IMR-90 (cell line): ENCODE data around the gene GFI1. TPM values are rescaled to one million over a fixed set of nuclear protein-coding genes. Genes with fewer than 3 reads are reported as not detected.
A peak's percentile ranks its signal among the peaks of the same experiment; 100 is the strongest.

Source experiments
- ATAC-seq: fragments of 200-7000 bp; cut with Tn5 transposase; 2 replicates; pipeline ENCODE4 v1.9.1; 2020; ENCODE audit warnings: low read depth, mild to moderate bottlenecking, moderate library complexity
- BruUV-seq: library from RNA; stranded (reverse); fragments of 400-500 nt; replicated peaks from 2 replicates; lab custom pipeline; 2021; lab: Mats Ljungman, UMichigan
- CTCF ChIA-PET: fragments of 300-600 bp; formaldehyde crosslinking; extraction: SDS; loops from one replicate; lab custom pipeline; 2021; ENCODE audit warnings: antibody characterized with exemption; lab: Yijun Ruan, JAX
- POLR2A ChIA-PET: fragments of 300-600 bp; sonication (Branson Sonifier 250); formaldehyde crosslinking; loops from one replicate; lab custom pipeline; 2022; ENCODE audit warnings: antibody characterized with exemption; ENCODE audit not compliant: unreplicated experiment; lab: Charles Lee
- DNase-seq: peaks from one replicate; pipeline ENCODE4 v3.0.0; 2013
- H2AFZ ChIP-seq: replicated peaks from 2 replicates; pipeline ENCODE3; 2013; ENCODE audit warnings: low read length, mild to moderate bottlenecking; ENCODE audit not compliant: poor library complexity
- H2AK5ac ChIP-seq: 2 replicates; pipeline ENCODE4 v1.6.1; 2013; ENCODE audit warnings: low read depth, low read length, inconsistent platforms
- H2AK9ac ChIP-seq: replicated peaks from 2 replicates; pipeline ENCODE3; 2013; ENCODE audit warnings: mild to moderate bottlenecking, low read depth, low read length, moderate library complexity; ENCODE audit not compliant: poor library complexity
- H2BK120ac ChIP-seq: 2 replicates; pipeline ENCODE4 v1.6.1; 2013; ENCODE audit warnings: low read depth, low read length, inconsistent platforms
- H2BK15ac ChIP-seq: 3 replicates; pipeline ENCODE4 v1.6.1; 2013; ENCODE audit warnings: low read depth, low read length, inconsistent platforms
- H2BK20ac ChIP-seq: 2 replicates; pipeline ENCODE4 v1.6.1; 2013; ENCODE audit warnings: low read depth, mild to moderate bottlenecking, inconsistent platforms, low read length, moderate library complexity
- H2BK5ac ChIP-seq: 2 replicates; pipeline ENCODE4 v1.6.1; 2013; ENCODE audit warnings: mild to moderate bottlenecking, low read depth, low read length, inconsistent platforms; ENCODE audit not compliant: poor library complexity, severe bottlenecking
- H3K14ac ChIP-seq: replicated peaks from 2 replicates; pipeline ENCODE4 v1.6.1; 2013; ENCODE audit warnings: low read depth, low read length, inconsistent platforms
- H3K18ac ChIP-seq: 2 replicates; pipeline ENCODE4 v1.6.1; 2013; ENCODE audit warnings: low read depth, low read length, control low read depth
- H3K23ac ChIP-seq: 2 replicates; pipeline ENCODE4 v1.6.1; 2013; ENCODE audit warnings: low read depth, low read length, inconsistent platforms
- H3K27ac ChIP-seq: 2 replicates; pipeline ENCODE4 v1.5.1; 2013; ENCODE audit warnings: mild to moderate bottlenecking, control low read depth, low read length; ENCODE audit not compliant: insufficient read depth
- H3K27me3 ChIP-seq: 2 replicates; pipeline ENCODE4 v1.6.1; 2013; ENCODE audit warnings: low read length; ENCODE audit not compliant: control insufficient read depth, insufficient read depth
- H3K36me3 ChIP-seq: 2 replicates; pipeline ENCODE4 v1.6.1; 2013; ENCODE audit warnings: low read length, mixed read lengths; ENCODE audit not compliant: control insufficient read depth, insufficient read depth
- H3K4ac ChIP-seq: 2 replicates; pipeline ENCODE4 v1.6.1; 2013; ENCODE audit warnings: low read depth, low read length, inconsistent platforms
- H3K4me1 ChIP-seq: 2 replicates; pipeline ENCODE4 v1.6.1; 2013; ENCODE audit warnings: low read length, mixed read lengths; ENCODE audit not compliant: control insufficient read depth, insufficient read depth
- H3K4me2 ChIP-seq: 2 replicates; pipeline ENCODE4 v1.6.1; 2013; ENCODE audit warnings: low read depth, mild to moderate bottlenecking, control low read depth, low read length, moderate library complexity
- H3K4me3 ChIP-seq: 2 replicates; pipeline ENCODE4 v1.5.1; 2013; ENCODE audit warnings: low read depth, mild to moderate bottlenecking, control low read depth, low read length, moderate library complexity; ENCODE audit not compliant: insufficient read depth
- H3K56ac ChIP-seq: 2 replicates; pipeline ENCODE4 v1.6.1; 2013; ENCODE audit warnings: low read length, inconsistent platforms; ENCODE audit not compliant: insufficient read depth; ENCODE audit errors: extremely low read depth
- H3K79me1 ChIP-seq, 2 experiments: 2 replicates each; pipeline ENCODE4 v1.6.1; 2013; ENCODE audit warnings: low read length in 2 of 2, inconsistent platforms in 1 of 2, low read depth in 1 of 2
- H3K9ac ChIP-seq: 2 replicates; pipeline ENCODE4 v1.6.1; 2013; ENCODE audit warnings: low read depth, low read length, control low read depth
- H3K9me1 ChIP-seq: 2 replicates; pipeline ENCODE4 v1.6.1; 2013; ENCODE audit warnings: low read length, inconsistent platforms; ENCODE audit not compliant: insufficient read depth
- H3K9me3 ChIP-seq: 2 replicates; pipeline ENCODE4 v1.6.1; 2013; ENCODE audit warnings: low read length; ENCODE audit not compliant: control insufficient read depth, insufficient read depth
- H4K20me1 ChIP-seq: 2 replicates; pipeline ENCODE4 v1.6.1; 2013; ENCODE audit warnings: low read length, inconsistent platforms; ENCODE audit not compliant: insufficient read depth
- H4K5ac ChIP-seq: 2 replicates; pipeline ENCODE4 v1.6.1; 2013; ENCODE audit warnings: mild to moderate bottlenecking, low read depth, low read length, control low read depth
- H4K8ac ChIP-seq, 2 experiments: 2 replicates each; pipeline ENCODE4 v1.6.1; 2013; ENCODE audit warnings: low read depth in 2 of 2, low read length in 2 of 2, control low read depth in 1 of 2, inconsistent platforms in 1 of 2
- H4K91ac ChIP-seq: 2 replicates; pipeline ENCODE4 v1.6.1; 2013; ENCODE audit warnings: low read depth, low read length, inconsistent platforms; ENCODE audit not compliant: insufficient read depth
- CHD1 ChIP-seq: IDR thresholded peaks from 2 replicates; pipeline ENCODE4 v1.6.1; 2012; ENCODE audit warnings: low read depth, low read length, improper control_type of control experiment
- MAFK ChIP-seq: IDR thresholded peaks from 2 replicates; pipeline ENCODE4 v1.6.1; 2012; ENCODE audit warnings: low read depth, low read length, improper control_type of control experiment
- WGBS, 2 experiments: methylation state at CpG; one replicate each; pipeline versions ENCODE4 v1.1.5 to v1.1.7; 2013; ENCODE audit warnings: missing lambda C conversion rate in 2 of 2; ENCODE audit not compliant: insufficient read length in 1 of 2; ENCODE audit errors: extremely low coverage in 2 of 2; 5-methylcytosine and 5-hydroxymethylcytosine counted together
- dilution Hi-C: fragments of 300-500 bp; cut with HindIII; formaldehyde crosslinking; loops from one replicate; pipeline ENCODE4 v1.14.3; 2018; ENCODE audit warnings: low sequenced_read_pairs; ENCODE audit not compliant: unreplicated experiment
- in situ Hi-C: fragments of 300-500 bp; cut with MboI; formaldehyde crosslinking; loops from 3 replicates; pipeline ENCODE4 v1.14.3; 2019; ENCODE audit warnings: low sequenced_read_pairs, inconsistent platforms, mixed read lengths
- intact Hi-C: fragments of 100-400 bp; cut with micrococcal nuclease; formaldehyde crosslinking; loops from 2 replicates; pipeline ENCODE4 v1.10.0; 2022
- polyA plus RNA-seq, 3 experiments: library from polyadenylated mRNA; depleted of rRNA; stranded (reverse); fragments of >200 nt; gene quantifications; 2 replicates each; pipeline ENCODE4 v1.2.3, GENCODE V29; 2012; ENCODE audit warnings: low replicate concordance in 1 of 3
- total RNA-seq: library from RNA; depleted of rRNA; stranded (reverse); fragments of >200 nt; gene quantifications from 2 replicates; pipeline ENCODE4 v1.2.3, GENCODE V29; 2012

GFI1 gene
- total and polyA plus RNA-seq, 2 of the 4 experiments (the other 2 are of a cell fraction) = under 0.01 to 0.21 TPM

- intact Hi-C loops = no loop called here
- H2BK5ac ChIP-seq = no peak overlapping the region
- H3K9me3 ChIP-seq = no peaks in the 10 kb centered on the region
- no peak overlapping the region for H3K18ac ChIP-seq
- H3K36me3 ChIP-seq = no peaks in the 10 kb centered on the region
- no peak overlapping the region for H3K4me2 ChIP-seq
- no peak overlapping the region for H2AFZ ChIP-seq
- no peak overlapping the region for H2BK15ac ChIP-seq
- no CpG with 5 or more reads among the region's 4 CpGs for WGBS, 2 experiments
- no TSS peak for BruUV-seq
- H4K5ac ChIP-seq = no peak overlapping the region
- H4K20me1 ChIP-seq = no peaks in the 10 kb centered on the region
- POLR2A ChIA-PET = no interaction called here
- H3K27ac ChIP-seq = no peak overlapping the region
- no peak overlapping the region for H3K56ac ChIP-seq
- H2BK120ac ChIP-seq = no peak overlapping the region
- no peak overlapping the region for H3K9ac ChIP-seq
- no peak overlapping the region for H2AK5ac ChIP-seq
- no peak overlapping the region for H4K91ac ChIP-seq
- H3K23ac ChIP-seq = no peak overlapping the region
- no peak overlapping the region for H2AK9ac ChIP-seq
- no peak overlapping the region for H3K4me3 ChIP-seq
- dilution Hi-C loops = no loop called here
- H3K4me1 ChIP-seq = no peaks in the 10 kb centered on the region
- CTCF ChIA-PET = interaction anchor here (1.2 kb wide), 1 partner anchor 9 kb away, joined by 3 read pairs; no protein-coding TSS in a partner anchor
- H3K4ac ChIP-seq = no peak overlapping the region
- H3K14ac ChIP-seq = no peak overlapping the region
- H4K8ac ChIP-seq = no peak overlapping the region
- in situ Hi-C loops = no loop called here
- H3K79me1 ChIP-seq = no peaks in the 10 kb centered on the region
- H3K27me3 ChIP-seq = peaks cover 5% of the 10 kb centered on the region; the same call in 1 of the 2 replicates
- DNase-seq (no peak), ATAC-seq (no peak)
- H3K9me1 ChIP-seq = no peaks in the 10 kb centered on the region
- no peak overlapping the region for H2BK20ac ChIP-seq
- TF ChIP-seq CHD1 (no peak), MAFK (peak; percentile 54)
Observed at GRCh38 chr1:92494485-92495141, 7.9 kb upstream of the GFI1 start.
